ENCODE data around the gene MUC6.

Gene MUC6

GRCh38 chr11:1036303-1036923 is at the start of gene MUC6:
Gene MUC6 (minus strand): TSS chr11:1036718. CDS start chr11:1036655, 63 bp downstream.
- no peak for DNase-seq (ENCODE audit: low read depth in 2 of 2, low spot score in 1 of 2)

GRCh38 chr11:1085440-1086170 is 49.1 kb upstream of the MUC6 start:
- DNase-seq (ENCODE audit: low read depth in 2 of 2, low spot score in 1 of 2): no peak

- no peak for DNase-seq (ENCODE audit: low read depth in 2 of 2, low spot score in 1 of 2)
Observed at GRCh38 chr11:1084561-1085439, 48.3 kb upstream of the MUC6 start.

- DNase-seq (ENCODE audit: low read depth in 2 of 2, low spot score in 1 of 2): no peak
Observed at GRCh38 chr11:1083621-1084551, 47.4 kb upstream of the MUC6 start.

GRCh38 chr11:1082728-1083620 is 46.5 kb upstream of the MUC6 start:
- DNase-seq (ENCODE audit: low read depth in 2 of 2, low spot score in 1 of 2): no peak

- DNase-seq (ENCODE audit: low read depth in 2 of 2, low spot score in 1 of 2): no peak
Observed at GRCh38 chr11:1082346-1082727, 45.8 kb upstream of the MUC6 start.

- no peak for DNase-seq (ENCODE audit: low read depth in 2 of 2, low spot score in 1 of 2)
Observed at GRCh38 chr11:1081601-1082311, 45.2 kb upstream of the MUC6 start.

- no peak for DNase-seq (ENCODE audit: low read depth in 2 of 2, low spot score in 1 of 2)
Observed at GRCh38 chr11:1078191-1078601, 41.7 kb upstream of the MUC6 start.

- no peak for DNase-seq (ENCODE audit: low read depth in 2 of 2, low spot score in 1 of 2)
Observed at GRCh38 chr11:1077417-1078119, 41.0 kb upstream of the MUC6 start.

GRCh38 chr11:1077033-1077416 is 40.5 kb upstream of the MUC6 start:
- DNase-seq (ENCODE audit: low read depth in 2 of 2, low spot score in 1 of 2): no peak

- DNase-seq (ENCODE audit: low read depth in 2 of 2, low spot score in 1 of 2): no peak
Observed at GRCh38 chr11:1076061-1076665, 39.6 kb upstream of the MUC6 start.

GRCh38 chr11:1075341-1075911 is 38.9 kb upstream of the MUC6 start:
- DNase-seq (ENCODE audit: low read depth in 2 of 2, low spot score in 1 of 2): no peak

GRCh38 chr11:1074244-1075221 is 38.0 kb upstream of the MUC6 start, which contains the start of gene MUC2:
Gene MUC2 (plus strand): TSS chr11:1074874.
- DNase-seq (ENCODE audit: low read depth in 2 of 2, low spot score in 1 of 2): no peak

GRCh38 chr11:1073851-1074243 is 37.3 kb upstream of the MUC6 start:
- DNase-seq (ENCODE audit: low read depth in 2 of 2, low spot score in 1 of 2): no peak

- no peak for DNase-seq (ENCODE audit: low read depth in 2 of 2, low spot score in 1 of 2)
Observed at GRCh38 chr11:1073261-1073724, 36.8 kb upstream of the MUC6 start.

- DNase-seq (ENCODE audit: low read depth in 2 of 2, low spot score in 1 of 2): no peak
Observed at GRCh38 chr11:1072821-1073231, 36.3 kb upstream of the MUC6 start.

Data from stimulated activated CD8-positive, alpha-beta memory T cell treated with anti-CD3 and anti-CD28 coated beads, Interleukin-4, amount 100 ng/mL, for 1 hour (primary cell).